OCI-LY1 (cell line): ENCODE measurements around the gene THUMPD3.

Source experiments
- H2AFZ ChIP-seq: fragments of 200-600 bp; sonication (generic), shearing (Covaris generic); 2 replicates; pipeline ENCODE4 v1.6.0; 2014; ENCODE audit warnings: antibody characterized with exemption, mild to moderate bottlenecking, low read length
- H3F3A ChIP-seq: fragments of 200-600 bp; sonication (generic), shearing (Covaris generic); 2 replicates; pipeline ENCODE4 v1.6.0; 2014; ENCODE audit warnings: mild to moderate bottlenecking, antibody characterized with exemption, low read length, moderate library complexity; ENCODE audit not compliant: insufficient read depth
- H3K27ac ChIP-seq: fragments of 200-600 bp; sonication (generic); 2 replicates; pipeline ENCODE4 v1.5.1; 2014; ENCODE audit warnings: low read length, mixed run types, mild to moderate bottlenecking, low read depth; ENCODE audit not compliant: poor library complexity, severe bottlenecking
- H3K27me3 ChIP-seq: fragments of 200-600 bp; sonication (generic); 2 replicates; pipeline ENCODE4 v1.6.0; 2014; ENCODE audit warnings: antibody characterized with exemption, mild to moderate bottlenecking, low read length, moderate library complexity; ENCODE audit not compliant: insufficient read depth
- H3K36me3 ChIP-seq: fragments of 200-600 bp; sonication (generic); 2 replicates; pipeline ENCODE4 v1.6.1; 2014; ENCODE audit warnings: mild to moderate bottlenecking, antibody characterized with exemption, low read length, moderate library complexity, mixed read lengths; ENCODE audit not compliant: insufficient read depth
- H3K4me1 ChIP-seq: fragments of 200-600 bp; sonication (generic); 2 replicates; pipeline ENCODE4 v1.5.1; 2014; ENCODE audit warnings: mild to moderate bottlenecking, low read length, moderate library complexity; ENCODE audit not compliant: insufficient read depth, severe bottlenecking
- H3K4me2 ChIP-seq: fragments of 200-600 bp; sonication (generic), shearing (Covaris generic); 2 replicates; pipeline ENCODE4 v1.6.1; 2014; ENCODE audit warnings: low read length
- H3K4me3 ChIP-seq: fragments of 200-600 bp; sonication (generic); 2 replicates; pipeline ENCODE4 v1.5.1; 2014; ENCODE audit warnings: low read length, low read depth, mild to moderate bottlenecking, mixed read lengths; ENCODE audit not compliant: poor library complexity, severe bottlenecking
- H3K79me2 ChIP-seq: fragments of 200-600 bp; shearing (Covaris generic); 2 replicates; pipeline ENCODE4 v1.6.1; 2016; ENCODE audit warnings: mixed run types, low read length, mixed read lengths; ENCODE audit not compliant: insufficient read depth
- H3K9ac ChIP-seq: fragments of 200-600 bp; sonication (generic), shearing (Covaris generic); 2 replicates; pipeline ENCODE4 v1.6.1; 2014; ENCODE audit warnings: mild to moderate bottlenecking, low read length, mixed read lengths
- H3K9me2 ChIP-seq: fragments of 200-600 bp; sonication (generic), shearing (Covaris generic); 2 replicates; pipeline ENCODE4 v1.6.1; 2014; ENCODE audit warnings: low read depth, mild to moderate bottlenecking, low read length, mixed read lengths
- H3K9me3 ChIP-seq: fragments of 200-600 bp; shearing (Covaris generic); 2 replicates; pipeline ENCODE4 v1.6.1; 2014; ENCODE audit warnings: low read length, mixed read lengths
- H4K20me1 ChIP-seq: fragments of 200-600 bp; sonication (generic), shearing (Covaris generic); 2 replicates; pipeline ENCODE4 v1.6.0; 2016; ENCODE audit warnings: mild to moderate bottlenecking, low read length; ENCODE audit not compliant: insufficient read depth
- CTCF ChIP-seq: fragments of 200-600 bp; sonication (generic), shearing (Covaris generic); IDR thresholded peaks from 2 replicates; pipeline ENCODE4 v1.5.1; 2017; ENCODE audit warnings: mild to moderate bottlenecking, antibody characterized with exemption, low read length, moderate library complexity, mixed read lengths
- EZH2 ChIP-seq: fragments of 200-600 bp; sonication (generic), shearing (Covaris generic); IDR thresholded peaks from 2 replicates; pipeline ENCODE4 v1.8.0; 2017; ENCODE audit warnings: borderline replicate concordance, mixed run types, mild to moderate bottlenecking, antibody characterized with exemption, low read length, moderate library complexity, mixed read lengths

The THUMPD3 gene

GRCh38 chr3:9399746-9400145 lies 36.9 kb downstream of the THUMPD3 start:
- no peaks in the 10 kb centered on the region for H3K9me3 ChIP-seq
- no peaks in the 10 kb centered on the region for H3K9me2 ChIP-seq
- peak overlapping the region; percentile 89 for H3K4me3 ChIP-seq
- H3K27me3 ChIP-seq = no peaks in the 10 kb centered on the region
- peaks cover 19% of the 10 kb centered on the region for H3K36me3 ChIP-seq
- TF ChIP-seq EZH2 = no peak
- no peak for TF ChIP-seq CTCF
- H3K27ac ChIP-seq = no peak overlapping the region
- H3F3A ChIP-seq = no peaks in the 10 kb centered on the region
- peaks cover 87% of the 10 kb centered on the region for H3K79me2 ChIP-seq
- peak overlapping the region; percentile 95 for H3K9ac ChIP-seq
- peak overlapping the region; percentile 91 for H3K4me2 ChIP-seq
- H3K4me1 ChIP-seq = peaks cover 72% of the 10 kb centered on the region
- H4K20me1 ChIP-seq = no peaks in the 10 kb centered on the region
- H2AFZ ChIP-seq = no peak overlapping the region

GRCh38 chr3:9400616-9401015 lies 37.8 kb downstream of the THUMPD3 start:
- Histone ChIP-seq H3K27ac (no peak overlapping the region), H3K79me2 (peaks cover 87% of the 10 kb centered on the region), H3K9ac (peak overlapping the region; percentile 95), H3K4me1 (peaks cover 72% of the 10 kb centered on the region), H4K20me1 (no peaks in the 10 kb centered on the region), H3K36me3 (peaks cover 10% of the 10 kb centered on the region), H3F3A (no peaks in the 10 kb centered on the region), H3K9me2 (no peaks in the 10 kb centered on the region), H3K27me3 (no peaks in the 10 kb centered on the region), H2AFZ (no peak overlapping the region), H3K4me3 (peak overlapping the region; percentile 40), H3K4me2 (peak overlapping the region; percentile 91), H3K9me3 (no peaks in the 10 kb centered on the region)
- TF ChIP-seq CTCF = no peak
- no peak for TF ChIP-seq EZH2

- H3K4me3 ChIP-seq = peak overlapping the region; percentile 12
- H3K9ac ChIP-seq = peak overlapping the region; percentile 6; the same call in 1 of the 2 replicates
- H3K4me2 ChIP-seq = peak overlapping the region; percentile 91
- peaks cover 93% of the 10 kb centered on the region for H3K79me2 ChIP-seq
- no peak overlapping the region for H2AFZ ChIP-seq
- no peaks in the 10 kb centered on the region for H4K20me1 ChIP-seq
- H3K4me1 ChIP-seq = peaks cover 82% of the 10 kb centered on the region
- H3K27ac ChIP-seq = no peak overlapping the region
- H3K9me3 ChIP-seq = no peaks in the 10 kb centered on the region
- H3K9me2 ChIP-seq = no peaks in the 10 kb centered on the region
- no peaks in the 10 kb centered on the region for H3F3A ChIP-seq
- no peak for TF ChIP-seq EZH2
- peaks cover 8% of the 10 kb centered on the region for H3K36me3 ChIP-seq
- no peaks in the 10 kb centered on the region for H3K27me3 ChIP-seq
These were observed 39.1 kb downstream of the THUMPD3 start for GRCh38 chr3:9401986-9402385.

- Histone ChIP-seq H2AFZ (no peak overlapping the region), H3K4me2 (peak overlapping the region; percentile 91), H3K79me2 (peaks cover 99% of the 10 kb centered on the region), H4K20me1 (no peaks in the 10 kb centered on the region), H3K4me1 (peaks cover 86% of the 10 kb centered on the region), H3K9me2 (no peaks in the 10 kb centered on the region), H3K9me3 (no peaks in the 10 kb centered on the region), H3K36me3 (peaks cover 8% of the 10 kb centered on the region), H3F3A (no peaks in the 10 kb centered on the region), H3K27me3 (no peaks in the 10 kb centered on the region), H3K27ac (no peak overlapping the region), H3K4me3 (peak overlapping the region; percentile 12), H3K9ac (peak overlapping the region; percentile 6; the same call in 1 of the 2 replicates)
- TF ChIP-seq CTCF = no peak
- TF ChIP-seq EZH2 = no peak
These were observed 39.8 kb downstream of the THUMPD3 start for GRCh38 chr3:9402410-9403228.
